ENCODE results near the gene DDX3X. TPM values are rescaled to one million over a fixed set of nuclear protein-coding genes. Genes with fewer than 3 reads are reported as not detected.
A peak's percentile ranks its signal among the peaks of the same experiment; 100 is the strongest.
"Not testable (repeated sequence)": the region's sequence is repeated elsewhere in the genome, so short reads cannot be mapped to it uniquely, and the experiment has no call there.

The DDX3X gene
- total RNA-seq, 2 experiments from 2014 or later, result 118 to 207 TPM

DNA sequence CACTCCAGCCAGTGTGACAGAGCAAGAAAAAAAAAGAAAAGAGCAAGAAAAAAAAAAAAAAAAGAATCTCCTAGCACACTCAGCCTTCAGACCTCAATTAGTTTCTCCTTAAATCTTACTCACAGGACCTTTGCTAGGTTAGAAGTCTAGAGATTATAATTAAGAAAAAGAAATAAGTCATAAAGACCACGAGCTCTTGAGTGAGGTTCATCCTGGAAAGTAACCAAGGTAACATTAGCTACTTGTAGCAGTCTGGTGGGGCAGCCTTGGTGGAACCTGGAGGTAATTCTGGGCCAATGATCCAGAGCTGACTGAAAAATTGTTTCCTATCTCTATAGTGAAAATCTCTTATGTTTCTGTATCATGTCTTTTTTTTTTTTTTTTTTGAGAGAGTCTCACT, 21.2 kb upstream of the DDX3X start:
- Mint-ChIP-seq H3K27ac (no peak overlapping the region), H3K4me1 (peaks cover 5% of the 10 kb centered on the region), H3K4me3 (no peak overlapping the region), H3K36me3 (ENCODE audit: low read depth) (no peaks in the 10 kb centered on the region), H3K9me3 (ENCODE audit: low read depth) (no peaks in the 10 kb centered on the region), H3K27me3 (no peaks in the 10 kb centered on the region)
- POLR2A ChIA-PET, result interaction anchor here (0.6 kb wide), 1 partner anchor 144 kb away, joined by 6 read pairs; no protein-coding TSS in a partner anchor
- CTCF ChIA-PET, result no interaction called here
- ATAC-seq (peak; percentile 64), DNase-seq (no peak)
- intact Hi-C loops (cut with DNase I, micrococcal nuclease), result no loop called here

DNA sequence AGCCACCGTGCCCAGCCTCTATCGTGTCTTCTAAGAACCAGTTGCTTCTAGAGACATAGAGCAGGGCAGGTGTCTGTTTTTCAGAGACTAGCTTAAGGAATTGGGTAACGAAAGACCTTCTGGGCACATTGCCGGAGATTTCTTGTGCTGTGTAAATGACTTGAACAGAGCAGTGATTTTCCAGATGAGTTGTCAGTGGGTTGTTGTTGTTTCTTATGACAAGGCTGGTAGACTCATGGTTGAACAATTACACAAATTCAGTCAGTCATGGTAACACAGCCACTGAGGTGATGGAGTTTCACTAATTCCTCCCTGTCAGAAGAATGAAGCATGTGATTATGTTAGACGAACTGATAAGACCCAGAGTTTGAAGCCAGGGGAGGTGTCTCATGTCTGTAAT, 20.5 kb upstream of the DDX3X start:
- no peak for ATAC-seq
- H3K9me3 Mint-ChIP-seq (ENCODE audit: low read depth), result no peaks in the 10 kb centered on the region
- ChIA-PET CTCF (no interaction called here), POLR2A (no interaction called here)
- no peak overlapping the region for H3K27ac Mint-ChIP-seq
- H3K4me3 Mint-ChIP-seq, result no peak overlapping the region
- H3K36me3 Mint-ChIP-seq (ENCODE audit: low read depth), result no peaks in the 10 kb centered on the region
- no peak for DNase-seq
- intact Hi-C loops (cut with DNase I, micrococcal nuclease), result no loop called here
- H3K27me3 Mint-ChIP-seq, result no peaks in the 10 kb centered on the region
- peaks cover 5% of the 10 kb centered on the region for H3K4me1 Mint-ChIP-seq

DNA sequence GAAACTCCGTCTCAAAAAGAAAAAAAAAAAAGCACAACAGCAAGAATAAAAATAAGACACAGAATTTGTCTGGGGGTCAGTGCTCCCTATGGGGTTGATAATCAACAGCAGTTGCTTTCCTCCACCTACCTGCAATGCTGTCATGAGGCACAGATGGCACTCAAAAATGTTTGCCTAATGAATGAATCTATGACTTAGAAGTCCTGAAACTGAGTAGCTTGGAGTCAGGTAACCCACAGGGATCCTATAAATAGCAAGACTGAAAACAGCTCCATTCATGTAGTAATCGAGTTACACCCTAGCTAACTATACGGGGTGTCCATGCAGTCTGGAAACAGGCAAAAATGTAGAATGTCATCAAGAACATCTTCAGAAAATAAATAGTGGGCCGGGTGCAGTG, 19.8 kb upstream of the DDX3X start:
- Mint-ChIP-seq H3K27me3 (no peaks in the 10 kb centered on the region), H3K27ac (no peak overlapping the region), H3K4me3 (no peak overlapping the region), H3K4me1 (peaks cover 5% of the 10 kb centered on the region), H3K36me3 (ENCODE audit: low read depth) (no peaks in the 10 kb centered on the region), H3K9me3 (ENCODE audit: low read depth) (no peaks in the 10 kb centered on the region)
- CTCF ChIA-PET, result no interaction called here
- DNase-seq (no peak), ATAC-seq (peak; percentile 36)
- POLR2A ChIA-PET, result no interaction called here
- intact Hi-C loops (cut with DNase I, micrococcal nuclease), result no loop called here

DNA sequence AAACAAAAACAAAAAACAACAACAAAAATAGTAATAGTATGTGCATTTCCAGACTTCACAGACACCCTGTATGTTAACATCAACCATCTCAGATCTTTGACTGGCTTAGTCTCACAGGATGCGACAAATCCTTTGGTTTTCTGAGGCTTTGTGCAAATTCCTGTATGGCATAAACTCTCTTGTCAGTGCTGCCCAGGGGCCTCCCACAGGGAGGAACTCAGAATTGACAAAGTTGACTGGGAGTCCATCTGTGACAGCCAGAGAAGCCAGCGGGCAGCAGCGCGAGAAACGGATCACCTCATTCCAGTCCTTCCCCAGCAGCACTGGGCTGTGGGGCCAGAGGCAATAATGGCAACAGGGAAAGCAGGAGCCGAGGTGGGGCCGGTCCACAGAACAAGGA, 19.1 kb upstream of the DDX3X start:
- DNase-seq (no peak), ATAC-seq (no peak)
- CTCF ChIA-PET, result no interaction called here
- H3K27ac Mint-ChIP-seq, result no peak overlapping the region
- H3K4me1 Mint-ChIP-seq, result peaks cover 5% of the 10 kb centered on the region
- intact Hi-C loops (cut with DNase I, micrococcal nuclease), result no loop called here
- POLR2A ChIA-PET, result no interaction called here
- H3K9me3 Mint-ChIP-seq (ENCODE audit: low read depth), result no peaks in the 10 kb centered on the region
- no peaks in the 10 kb centered on the region for H3K27me3 Mint-ChIP-seq
- no peak overlapping the region for H3K4me3 Mint-ChIP-seq
- no peaks in the 10 kb centered on the region for H3K36me3 Mint-ChIP-seq (ENCODE audit: low read depth)

DNA sequence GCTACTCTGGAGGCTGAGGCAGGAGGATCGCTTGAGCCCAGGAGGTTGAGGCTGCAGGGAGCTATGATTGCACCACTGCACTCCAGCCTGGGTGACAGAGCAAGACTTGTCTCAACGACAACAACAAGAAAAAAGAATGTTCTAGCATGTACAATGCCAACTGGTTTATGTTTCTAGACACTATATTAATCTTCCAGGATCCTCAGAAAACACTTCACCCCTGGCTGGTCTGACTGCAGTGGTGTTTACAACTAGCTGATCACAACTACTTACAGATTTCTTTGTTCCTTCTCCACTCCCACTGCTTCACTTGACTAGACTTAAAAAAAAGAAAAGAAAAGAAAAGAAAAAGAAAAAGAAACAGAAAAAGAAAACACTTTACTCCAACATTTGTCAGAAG, 17.7 kb upstream of the DDX3X start:
- intact Hi-C loops (cut with DNase I, micrococcal nuclease); POLR2A ChIA-PET: not testable (repeated sequence)

DNA sequence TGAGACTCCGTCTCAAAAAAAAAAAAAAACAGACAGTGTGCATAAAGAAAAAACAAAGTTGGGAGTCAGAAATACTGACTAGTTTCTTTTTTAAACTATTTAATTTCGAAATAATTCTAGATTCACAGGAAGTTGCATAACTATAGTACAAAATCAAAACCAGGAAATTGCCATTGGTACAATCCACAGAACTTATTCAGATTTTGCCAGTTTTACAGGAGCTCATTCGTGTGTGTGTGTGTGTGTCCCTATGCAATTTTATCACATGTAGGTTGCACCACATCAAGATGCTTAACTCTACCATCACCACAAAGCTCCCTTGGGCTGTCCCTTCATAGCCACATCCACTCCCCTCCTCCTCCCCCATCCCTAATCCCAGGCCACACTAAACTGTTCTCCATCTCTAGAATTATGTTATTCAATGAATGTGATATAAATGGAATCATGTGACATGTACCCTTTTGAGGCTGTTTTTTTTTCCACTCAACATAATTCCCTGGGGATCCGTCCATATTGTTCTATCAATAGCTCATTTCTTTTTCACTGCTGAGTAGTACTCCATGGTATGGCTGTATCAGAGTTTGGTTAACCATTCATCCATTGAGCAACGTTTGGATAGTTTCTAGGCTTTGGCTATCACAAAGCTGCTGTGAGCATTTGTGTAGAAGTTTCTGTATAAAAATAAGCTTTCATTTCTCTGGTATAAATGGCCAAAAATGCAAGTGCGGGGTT, 16.3 kb upstream of the DDX3X start:
- H3K27ac Mint-ChIP-seq, result no peak overlapping the region
- H3K36me3 Mint-ChIP-seq (ENCODE audit: low read depth), result no peaks in the 10 kb centered on the region
- ChIA-PET POLR2A (no interaction called here), CTCF (no interaction called here)
- no peaks in the 10 kb centered on the region for H3K9me3 Mint-ChIP-seq (ENCODE audit: low read depth)
- no peaks in the 10 kb centered on the region for H3K27me3 Mint-ChIP-seq
- H3K4me3 Mint-ChIP-seq, result no peak overlapping the region
- H3K4me1 Mint-ChIP-seq, result peaks cover 5% of the 10 kb centered on the region
- ATAC-seq (no peak), DNase-seq (no peak)
- intact Hi-C loops (cut with DNase I, micrococcal nuclease), result no loop called here

More for the DNA sequence above, 17.7 kb upstream of the DDX3X start:
- H3K36me3 Mint-ChIP-seq (ENCODE audit: low read depth); DNase-seq; H3K27ac Mint-ChIP-seq; H3K27me3 Mint-ChIP-seq; ATAC-seq; CTCF ChIA-PET; H3K9me3 Mint-ChIP-seq (ENCODE audit: low read depth); H3K4me1 Mint-ChIP-seq; H3K4me3 Mint-ChIP-seq: not testable (repeated sequence)

DNA sequence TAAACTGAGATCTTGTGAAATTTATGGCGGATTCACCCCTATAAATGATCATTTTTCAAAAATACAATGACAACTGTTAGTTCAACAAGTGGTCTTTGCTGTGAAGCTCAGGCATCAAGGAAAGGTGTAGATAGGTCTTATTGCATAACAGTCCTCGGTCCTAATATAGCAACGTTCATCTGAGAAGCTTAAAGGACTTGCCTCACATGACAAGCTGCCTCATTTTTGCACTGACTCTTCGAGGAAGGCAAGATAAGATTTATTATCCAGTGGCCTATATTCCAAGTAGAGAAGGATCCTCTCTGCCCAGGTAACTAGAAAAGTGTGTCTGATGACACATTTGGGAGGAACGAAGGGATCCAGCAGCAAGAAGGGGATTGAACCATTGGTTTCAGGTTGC, 13.6 kb upstream of the DDX3X start:
- intact Hi-C loops (cut with DNase I, micrococcal nuclease), result no loop called here
- Mint-ChIP-seq H3K36me3 (ENCODE audit: low read depth) (no peaks in the 10 kb centered on the region), H3K27me3 (no peaks in the 10 kb centered on the region), H3K9me3 (ENCODE audit: low read depth) (no peaks in the 10 kb centered on the region), H3K4me3 (no peak overlapping the region), H3K27ac (no peak overlapping the region), H3K4me1 (peaks cover 5% of the 10 kb centered on the region)
- DNase-seq, result no peak
- ChIA-PET CTCF (no interaction called here), POLR2A (no interaction called here)
- no peak for ATAC-seq

DNA sequence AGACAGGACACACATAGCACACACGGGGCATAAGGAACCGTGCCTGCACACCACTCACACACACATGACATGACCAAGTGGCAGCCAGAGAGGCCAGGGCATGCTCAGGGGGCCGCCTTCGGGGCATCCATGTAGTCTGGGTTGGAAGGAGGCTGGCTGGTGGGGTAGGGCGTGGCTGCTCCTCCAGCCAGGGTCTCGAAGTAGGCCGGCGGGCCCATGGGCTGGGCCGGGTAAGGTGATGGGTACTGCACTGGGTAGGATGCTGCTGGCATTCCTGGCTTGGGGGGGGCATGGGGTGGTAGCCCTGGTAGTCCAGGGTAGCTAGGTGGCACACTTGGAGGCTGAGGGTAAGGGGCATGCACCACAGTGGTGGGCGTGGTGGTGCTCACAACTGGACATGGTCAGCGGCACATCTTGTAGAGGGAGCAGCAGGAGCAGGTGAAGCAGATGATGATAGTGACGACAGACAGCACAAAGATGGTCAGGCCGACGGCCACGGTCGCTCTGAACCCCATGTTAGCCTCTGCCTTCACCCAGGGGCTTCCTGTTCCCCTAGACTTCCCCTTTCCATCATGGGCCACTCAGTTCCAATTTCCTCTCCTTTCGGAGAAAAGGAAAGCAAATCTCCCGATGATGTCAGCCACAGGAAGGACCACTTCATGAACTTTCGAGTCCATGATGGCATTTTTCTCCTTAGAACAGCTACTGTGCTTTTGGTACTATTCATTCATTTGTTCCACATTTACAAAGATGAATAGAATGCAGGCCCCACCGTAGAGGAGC, 10.9 kb upstream of the DDX3X start:
- H3K36me3 Mint-ChIP-seq (ENCODE audit: low read depth), result no peaks in the 10 kb centered on the region
- DNase-seq (no peak), ATAC-seq (no peak)
- no peak overlapping the region for H3K4me3 Mint-ChIP-seq
- H3K9me3 Mint-ChIP-seq (ENCODE audit: low read depth), result no peaks in the 10 kb centered on the region
- ChIA-PET CTCF (no interaction called here), POLR2A (no interaction called here)
- no peak overlapping the region for H3K27ac Mint-ChIP-seq
- H3K27me3 Mint-ChIP-seq, result no peaks in the 10 kb centered on the region
- H3K4me1 Mint-ChIP-seq, result peaks cover 3% of the 10 kb centered on the region
- intact Hi-C loops (cut with DNase I, micrococcal nuclease), result no loop called here

DNA sequence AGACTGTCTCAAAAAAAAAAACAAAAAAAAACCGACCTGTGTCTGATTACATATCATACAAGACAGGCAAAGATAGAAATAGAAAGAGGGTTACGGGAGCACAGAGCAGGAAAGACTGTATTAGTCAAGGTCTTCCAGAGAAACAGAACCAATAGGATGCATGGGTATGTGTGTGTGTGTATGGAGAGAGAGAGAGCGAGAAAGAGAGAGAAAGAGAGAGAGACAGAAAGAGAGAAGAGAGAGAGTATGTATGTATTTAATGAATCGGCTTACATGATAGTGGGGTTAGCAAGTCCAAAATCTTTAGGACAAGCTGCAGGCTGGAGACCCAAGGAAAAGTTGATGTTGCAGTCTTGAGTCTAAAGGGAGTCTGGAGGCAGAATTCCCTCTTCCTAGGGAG, 7.5 kb upstream of the DDX3X start:
- ChIA-PET POLR2A (no interaction called here), CTCF (no interaction called here)
- Mint-ChIP-seq H3K4me1 (peaks cover 14% of the 10 kb centered on the region), H3K27ac (no peak overlapping the region), H3K9me3 (ENCODE audit: low read depth) (no peaks in the 10 kb centered on the region), H3K27me3 (no peaks in the 10 kb centered on the region), H3K36me3 (ENCODE audit: low read depth) (no peaks in the 10 kb centered on the region), H3K4me3 (no peak overlapping the region)
- intact Hi-C loops (cut with DNase I, micrococcal nuclease), result no loop called here
- no peak for DNase-seq
- no peak for ATAC-seq

DNA sequence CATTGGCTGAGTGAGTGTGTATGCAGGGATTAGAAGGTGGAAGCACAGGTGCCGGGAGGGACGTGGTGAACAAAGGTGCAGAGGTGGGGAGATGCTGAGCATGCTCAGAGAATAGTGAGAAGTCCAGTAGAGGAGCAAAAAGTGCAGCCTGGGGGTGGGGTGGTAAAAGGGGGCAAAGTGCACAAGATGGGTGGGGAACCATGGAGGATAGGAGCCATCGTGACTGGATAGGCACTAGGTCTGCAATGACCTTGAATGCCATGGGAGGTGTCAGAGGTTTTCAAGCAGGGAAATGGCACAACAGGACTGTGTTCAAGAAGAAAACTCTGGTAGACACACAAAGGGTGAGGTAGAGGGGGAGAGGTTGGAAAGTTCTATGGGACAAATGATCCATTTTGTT, 6.6 kb upstream of the DDX3X start:
- DNase-seq, result no peak
- H3K27me3 Mint-ChIP-seq, result no peaks in the 10 kb centered on the region
- POLR2A ChIA-PET, result no interaction called here
- intact Hi-C loops (cut with DNase I, micrococcal nuclease), result no loop called here
- no peak for ATAC-seq
- peaks cover 14% of the 10 kb centered on the region for H3K4me1 Mint-ChIP-seq
- CTCF ChIA-PET, result no interaction called here
- H3K9me3 Mint-ChIP-seq (ENCODE audit: low read depth), result no peaks in the 10 kb centered on the region
- H3K27ac Mint-ChIP-seq, result no peak overlapping the region
- no peak overlapping the region for H3K4me3 Mint-ChIP-seq
- H3K36me3 Mint-ChIP-seq (ENCODE audit: low read depth), result no peaks in the 10 kb centered on the region

DNA sequence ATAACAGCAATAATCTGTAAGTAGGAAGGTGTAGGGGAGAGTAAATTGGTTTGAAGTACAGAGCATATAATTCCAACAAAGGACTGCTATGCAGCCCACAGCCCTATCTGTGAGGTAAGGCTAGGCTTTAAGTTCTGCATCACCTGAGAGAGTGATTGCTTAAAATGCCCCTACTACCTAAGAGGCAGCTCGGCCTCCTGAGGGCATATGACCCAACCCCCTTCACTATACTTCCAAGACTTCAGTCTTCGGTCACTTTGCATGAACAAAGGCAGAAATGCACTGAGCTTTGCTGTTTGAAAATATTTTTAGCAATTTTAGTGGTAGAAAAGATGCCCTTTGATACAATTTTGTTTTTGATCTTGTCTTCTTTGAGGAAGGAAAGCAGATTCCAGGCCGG, 4.9 kb upstream of the DDX3X start:
- H3K9me3 Mint-ChIP-seq (ENCODE audit: low read depth), result no peaks in the 10 kb centered on the region
- peaks cover 14% of the 10 kb centered on the region for H3K4me1 Mint-ChIP-seq
- H3K27me3 Mint-ChIP-seq, result no peaks in the 10 kb centered on the region
- intact Hi-C loops (cut with DNase I, micrococcal nuclease), result no loop called here
- H3K36me3 Mint-ChIP-seq (ENCODE audit: low read depth), result peaks cover 2% of the 10 kb centered on the region
- ChIA-PET POLR2A (interaction anchor here (0.6 kb wide), 1 partner anchor 1151 kb away, joined by 3 read pairs; no protein-coding TSS in a partner anchor), CTCF (no interaction called here)
- ATAC-seq (no peak), DNase-seq (no peak)
- no peak overlapping the region for H3K27ac Mint-ChIP-seq
- H3K4me3 Mint-ChIP-seq, result no peak overlapping the region

DNA sequence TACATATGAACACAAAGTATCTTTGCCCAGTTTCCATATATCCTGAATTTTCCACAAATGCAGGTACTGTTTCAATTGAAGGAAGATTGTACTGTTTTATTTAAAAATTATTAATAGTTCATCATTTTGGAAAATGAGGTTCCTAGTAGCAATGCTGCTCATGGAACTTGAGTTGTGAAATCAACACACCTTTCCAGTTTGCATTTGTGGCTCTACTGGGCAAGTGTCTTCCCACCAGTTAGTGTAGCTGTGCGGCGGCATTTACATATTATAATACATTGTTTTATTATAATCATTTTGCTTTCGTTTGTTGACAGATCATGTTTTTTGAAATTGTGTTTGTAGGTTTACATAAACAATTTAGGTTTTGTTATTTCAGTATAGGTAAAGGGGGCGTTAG, 2.0 kb upstream of the DDX3X start:
- ATAC-seq, result no peak
- intact Hi-C loops (cut with DNase I, micrococcal nuclease), result loop anchor here (2.0 to 10.0 kb wide), 8 partner anchors 51 to 1227 kb away; partner anchors contain the start of genes ATP6AP2 (in 1 of the 2), CASK (in 1 of the 2) and USP9X (in 1 of the 2)
- peak overlapping the region; percentile 96 for H3K27ac Mint-ChIP-seq
- peak overlapping the region; percentile 90 for H3K4me3 Mint-ChIP-seq
- no peak for DNase-seq
- H3K9me3 Mint-ChIP-seq (ENCODE audit: low read depth), result no peaks in the 10 kb centered on the region
- POLR2A ChIA-PET, result no interaction called here
- H3K36me3 Mint-ChIP-seq (ENCODE audit: low read depth), result peaks cover 27% of the 10 kb centered on the region
- H3K4me1 Mint-ChIP-seq, result peaks cover 13% of the 10 kb centered on the region
- H3K27me3 Mint-ChIP-seq, result no peaks in the 10 kb centered on the region
- CTCF ChIA-PET, result interaction anchor here (0.5 kb wide), 1 partner anchor 46 kb away, joined by 3 read pairs; no protein-coding TSS in a partner anchor

Measured in activated CD4-positive, alpha-beta T cell treated with anti-CD3 and anti-CD28 coated beads for 36 hours (primary cell).